Tibial nerve (tissue), 3 donors: ENCODE data around the gene PLGLB1.
"Not testable (repeated sequence)": the region's sequence is repeated elsewhere in the genome, so short reads cannot be mapped to it uniquely, and the experiment has no call there.

Experiments used
- CTCF ChIP-seq, 5 experiments: fragments of 200-600 bp in 3 of 5; fragments of 450-650 bp in 2 of 5; sonication (generic) in 3 of 5; IDR thresholded peaks; one replicate each; pipeline ENCODE4 v1.5.1; 2016 to 2019; ENCODE audit warnings: antibody characterized with exemption in 5 of 5, mild to moderate bottlenecking in 3 of 5, moderate library complexity in 2 of 5
- POLR2A ChIP-seq, 2 donors: fragments of 450-650 bp; IDR thresholded peaks; one replicate each; pipeline ENCODE4 v1.6.1; 2017; ENCODE audit warnings: antibody characterized with exemption in 2 of 2, mild to moderate bottlenecking in 2 of 2, moderate library complexity in 2 of 2

DNA sequence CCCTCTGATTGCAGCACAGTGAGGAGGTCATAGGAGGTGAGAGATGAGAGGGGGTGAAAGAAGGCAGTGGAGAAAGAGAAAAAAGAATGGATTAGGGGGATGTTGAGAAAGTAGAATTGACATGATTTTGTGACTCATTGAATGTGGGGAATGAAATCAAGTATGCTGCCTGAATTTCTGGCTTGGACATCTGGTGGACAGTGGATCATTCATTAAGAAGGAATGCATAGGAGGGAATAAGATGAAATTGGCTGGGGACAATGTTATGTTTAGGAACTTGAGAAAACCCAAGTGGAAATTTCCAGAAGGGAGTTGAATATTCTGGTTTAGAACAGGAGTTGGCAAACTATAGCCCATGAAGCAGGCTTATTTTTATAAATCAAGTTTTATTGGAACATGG, 7.0 kb upstream of the PLGLB1 start:
- not testable (repeated sequence) for TF ChIP-seq POLR2A, CTCF (IDR thresholded peaks at IDR 0.05)
